Gastrocnemius medialis (tissue), 4 donors: ENCODE measurements around the gene LRR1. TPM values are rescaled to one million over a fixed set of nuclear protein-coding genes. Genes with fewer than 3 reads are reported as not detected.
"Not testable (repeated sequence)": the region's sequence is repeated elsewhere in the genome, so short reads cannot be mapped to it uniquely, and the experiment has no call there.

ENCODE experiments used
- ATAC-seq, 2 donors: fragments of 150-250 bp; one replicate each; pipeline ENCODE4 v1.9.1; 2016
- DNase-seq, 2 donors: peaks; one replicate each; pipeline ENCODE4 v3.0.0-alpha.2; 2019
- H3K27ac ChIP-seq, 4 donors: fragments of 200-600 bp; sonication (generic); 1 replicate in 1 of 4; 2 replicates in 3 of 4; pipeline ENCODE4 v1.5.1; 2016 to 2018; ENCODE audit warnings: mild to moderate bottlenecking in 2 of 4, moderate library complexity in 1 of 4
- H3K27me3 ChIP-seq, 3 donors: fragments of 200-600 bp; sonication (generic) in 2 of 3; 1 replicate in 1 of 3; 2 replicates in 2 of 3; pipeline versions ENCODE4 v1.5.1 to v1.6.0; 2016 to 2019; ENCODE audit warnings: mild to moderate bottlenecking in 1 of 3, moderate library complexity in 1 of 3
- H3K36me3 ChIP-seq, 2 donors: fragments of 200-600 bp; sonication (generic) in 1 of 2; one replicate each; pipeline ENCODE4 v1.5.1; 2017 to 2018
- H3K4me1 ChIP-seq, 2 donors: fragments of 200-600 bp; sonication (generic) in 1 of 2; one replicate each; pipeline ENCODE4 v1.5.1; 2016 to 2017; ENCODE audit warnings: mild to moderate bottlenecking in 2 of 2
- H3K4me3 ChIP-seq, 4 donors: fragments of 200-600 bp; sonication (generic) in 3 of 4; 1 replicate in 1 of 4; 2 replicates in 3 of 4; pipeline ENCODE4 v1.5.1; 2016 to 2019; ENCODE audit warnings: mild to moderate bottlenecking in 2 of 4
- H3K9me3 ChIP-seq, 3 donors: fragments of 200-600 bp; sonication (generic) in 2 of 3; 1 replicate in 1 of 3; 2 replicates in 2 of 3; pipeline ENCODE4 v1.5.1; 2016 to 2019
- CTCF ChIP-seq, 5 experiments: fragments of 450-650 bp in 3 of 5; fragments of 200-600 bp in 2 of 5; sonication (generic) in 2 of 5; IDR thresholded peaks in 4 of 5; conservative IDR thresholded peaks in 1 of 5; 1 replicate in 4 of 5; 2 replicates in 1 of 5; pipeline ENCODE4 v1.5.1; 2016 to 2019; ENCODE audit warnings: antibody characterized with exemption in 5 of 5, mild to moderate bottlenecking in 3 of 5, moderate library complexity in 3 of 5
- POLR2A ChIP-seq, 2 donors: fragments of 450-650 bp; IDR thresholded peaks; one replicate each; pipeline ENCODE4 v1.6.1; 2017; ENCODE audit warnings: antibody characterized with exemption in 2 of 2, mild to moderate bottlenecking in 2 of 2, moderate library complexity in 2 of 2
- in situ Hi-C, 4 donors: fragments of 200-750 bp; cut with MboI; loops; one replicate each; pipeline versions ENCODE4 v1.15.0 to v1.8.0; 2017; ENCODE audit warnings: low sequenced_read_pairs in 4 of 4
- intact Hi-C: fragments of 100-400 bp; cut with DNase I; formaldehyde crosslinking; loops from one replicate; pipeline ENCODE4 v1.15.1; 2023; ENCODE audit warnings: low total_unique reads
- total RNA-seq, 4 donors: library from RNA; depleted of rRNA; stranded (reverse); fragments of >200 nt; gene quantifications; one replicate each; pipeline versions ENCODE4 v1.1.0 to v1.2.3, GENCODE V29; 2016

The LRR1 gene
- total RNA-seq, 4 donors from 2014 or later, result 1.3 to 5.8 (median 3.7) TPM

GRCh38 chr14:49641697-49642129 lies 43.0 kb downstream of the LRR1 start:
- Histone ChIP-seq H3K27ac (peak overlapping the region; percentile 15 to 73 (median 66)), H3K9me3 (no peaks in the 10 kb centered on the region), H3K4me1 (peaks cover 15 to 22% of the 10 kb centered on the region in 2 donors), H3K4me3 (no peak overlapping the region), H3K27me3 (no peaks in the 10 kb centered on the region), H3K36me3 (peaks cover 0 to 2% of the 10 kb centered on the region in 2 donors)
- in situ Hi-C loops (loop anchor here in 3 of 4 donors (25.0 kb wide), 2 partner anchors 196 to 471 kb away; partner anchors contain the start of gene VCPKMT (in 2 of the 3)), intact Hi-C loops (no loop called here)
- ATAC-seq (peak; percentile 52 to 91), DNase-seq (peak in 1 of 2 donors; percentile 37)
- TF ChIP-seq POLR2A (IDR thresholded peaks at IDR 0.05) (peak in 1 of 2 donors; percentile 16), CTCF (IDR thresholded peaks at IDR 0.05 in 4 of 5, conservative IDR thresholded peaks at IDR 0.05 in 1 of 5) (no peak)

- Histone ChIP-seq H3K36me3 (no peaks in the 10 kb centered on the region), H3K4me1 (peaks cover 15 to 20% of the 10 kb centered on the region in 2 donors), H3K9me3 (no peaks in the 10 kb centered on the region), H3K4me3 (no peak overlapping the region), H3K27ac (peak overlapping the region; percentile 15 to 73 (median 66)), H3K27me3 (no peaks in the 10 kb centered on the region)
- no peak for ATAC-seq
- in situ Hi-C loops (loop anchor here in 3 of 4 donors (25.0 kb wide), 2 partner anchors 195 to 470 kb away; partner anchors contain the start of gene VCPKMT (in 2 of the 3)), intact Hi-C loops (no loop called here)
- TF ChIP-seq CTCF (IDR thresholded peaks at IDR 0.05 in 4 of 5, conservative IDR thresholded peaks at IDR 0.05 in 1 of 5) (no peak), POLR2A (IDR thresholded peaks at IDR 0.05) (no peak)
- DNase-seq, result no peak
Measured at GRCh38 chr14:49642163-49642562, 43.4 kb downstream of the LRR1 start.

- no peak overlapping the region for H3K27ac ChIP-seq
- no peaks in the 10 kb centered on the region for H3K9me3 ChIP-seq
- no peak overlapping the region for H3K4me3 ChIP-seq
- H3K36me3 ChIP-seq, result no peaks in the 10 kb centered on the region
- ATAC-seq, result no peak
- TF ChIP-seq POLR2A (IDR thresholded peaks at IDR 0.05), result no peak
- in situ Hi-C loops, result no loop called here
- DNase-seq, result no peak
- no peaks in the 10 kb centered on the region for H3K27me3 ChIP-seq
- H3K4me1 ChIP-seq, result peaks cover 0 to 5% of the 10 kb centered on the region in 2 donors
- intact Hi-C loops, result no loop called here
Measured at GRCh38 chr14:49653508-49653907, 54.8 kb downstream of the LRR1 start.

GRCh38 chr14:49654511-49654910 lies 55.8 kb downstream of the LRR1 start:
- TF ChIP-seq POLR2A (IDR thresholded peaks at IDR 0.05), result no peak
- TF ChIP-seq CTCF (IDR thresholded peaks at IDR 0.05 in 4 of 5, conservative IDR thresholded peaks at IDR 0.05 in 1 of 5), result no peak
- H3K9me3 ChIP-seq, result no peaks in the 10 kb centered on the region
- ATAC-seq, result no peak
- intact Hi-C loops (no loop called here), in situ Hi-C loops (no loop called here)
- H3K4me3 ChIP-seq, result no peak overlapping the region
- H3K27ac ChIP-seq, result no peak overlapping the region
- H3K36me3 ChIP-seq, result no peaks in the 10 kb centered on the region
- H3K27me3 ChIP-seq, result no peaks in the 10 kb centered on the region
- peaks cover 0 to 5% of the 10 kb centered on the region in 2 donors for H3K4me1 ChIP-seq
- DNase-seq, result no peak

- H3K36me3 ChIP-seq, H3K27ac ChIP-seq, H3K4me3 ChIP-seq, H3K4me1 ChIP-seq, DNase-seq, H3K27me3 ChIP-seq, ATAC-seq, intact Hi-C loops, H3K9me3 ChIP-seq, in situ Hi-C loops: not testable (repeated sequence)
Measured at GRCh38 chr14:49657500-49657899, 58.8 kb downstream of the LRR1 start.
